ENCODE measurements around the gene DAB2IP.

GRCh38 chr9:121823451-121824169, 172.2 kb downstream of the DAB2IP start:
- TF ChIP-seq CTCF (conservative IDR thresholded peaks at IDR 0.05; ENCODE audit: low read length) (no peak), EZH2phosphoT487 (IDR thresholded peaks at IDR 0.05; ENCODE audit: borderline replicate concordance) (no peak)
